Mononuclear cell (primary cell): Measurements from ENCODE around the gene GLB1L2. TPM values are rescaled to one million over a fixed set of nuclear protein-coding genes. Genes with fewer than 3 reads are reported as not detected.
"Not testable (repeated sequence)": the region's sequence is repeated elsewhere in the genome, so short reads cannot be mapped to it uniquely, and the experiment has no call there.

Experiments
- H3K27me3 ChIP-seq: 2 replicates; pipeline ENCODE4 v1.6.0; 2011; ENCODE audit warnings: low read length, control low read depth; ENCODE audit not compliant: insufficient read depth
- H3K4me1 ChIP-seq: 2 replicates; pipeline ENCODE4 v1.5.1; 2011; ENCODE audit warnings: mild to moderate bottlenecking, low read length, control low read depth; ENCODE audit not compliant: insufficient read depth
- H3K4me3 ChIP-seq: 2 replicates; pipeline ENCODE4 v1.5.1; 2011; ENCODE audit warnings: mild to moderate bottlenecking, low read length, moderate library complexity
- H3K9me3 ChIP-seq: 2 replicates; pipeline ENCODE4 v1.5.1; 2011; ENCODE audit warnings: low read depth, mild to moderate bottlenecking, control low read depth, low read length
- total RNA-seq: library from RNA; depleted of rRNA; stranded (reverse); fragments of >200 nt; gene quantifications from one replicate; pipeline ENCODE4 v1.2.3, GENCODE V29; 2012

Gene GLB1L2
- total RNA-seq, 1 donor = 0.42 TPM

DNA sequence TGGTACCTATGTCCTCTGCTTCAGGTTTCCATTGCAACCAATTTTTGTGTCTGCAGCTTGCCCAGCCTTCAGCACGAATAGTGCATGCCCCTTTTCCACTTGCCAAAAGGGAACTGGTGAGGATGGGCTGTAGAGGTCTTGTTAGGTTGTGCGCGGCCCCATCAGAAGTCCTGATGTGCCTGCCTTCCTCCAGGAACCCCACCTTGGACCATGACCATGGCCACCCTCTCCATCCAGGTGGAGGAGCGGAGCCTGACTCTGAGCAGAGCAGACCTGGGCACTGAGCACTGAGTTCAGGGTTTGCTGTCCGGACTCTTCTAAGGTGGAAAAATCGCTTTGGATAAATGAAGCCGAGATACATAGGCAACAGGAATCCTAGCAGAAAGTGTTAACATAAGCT is 6.9 kb downstream of the GLB1L2 start:
- Histone ChIP-seq H3K4me1 (no peaks in the 10 kb centered on the region), H3K9me3 (no peaks in the 10 kb centered on the region), H3K27me3 (no peaks in the 10 kb centered on the region), H3K4me3 (no peak overlapping the region)

- Histone ChIP-seq H3K4me3 (no peak overlapping the region), H3K9me3 (no peaks in the 10 kb centered on the region), H3K4me1 (no peaks in the 10 kb centered on the region), H3K27me3 (no peaks in the 10 kb centered on the region)
Observed at GRCh38 chr11:134339756-134340155, 8.0 kb downstream of the GLB1L2 start.

- H3K9me3 ChIP-seq = no peaks in the 10 kb centered on the region
- H3K4me1 ChIP-seq = no peaks in the 10 kb centered on the region
- no peak overlapping the region for H3K4me3 ChIP-seq
- H3K27me3 ChIP-seq = no peaks in the 10 kb centered on the region
Observed at GRCh38 chr11:134340354-134340964, 8.7 kb downstream of the GLB1L2 start.

GRCh38 chr11:134341805-134342571 is 10.2 kb downstream of the GLB1L2 start:
- Histone ChIP-seq H3K27me3 (no peaks in the 10 kb centered on the region), H3K9me3 (no peaks in the 10 kb centered on the region), H3K4me3 (no peak overlapping the region), H3K4me1 (no peaks in the 10 kb centered on the region)

- Histone ChIP-seq H3K4me3 (no peak overlapping the region), H3K27me3 (no peaks in the 10 kb centered on the region), H3K4me1 (no peaks in the 10 kb centered on the region), H3K9me3 (no peaks in the 10 kb centered on the region)
Observed at GRCh38 chr11:134342572-134343340, 11.0 kb downstream of the GLB1L2 start.

DNA sequence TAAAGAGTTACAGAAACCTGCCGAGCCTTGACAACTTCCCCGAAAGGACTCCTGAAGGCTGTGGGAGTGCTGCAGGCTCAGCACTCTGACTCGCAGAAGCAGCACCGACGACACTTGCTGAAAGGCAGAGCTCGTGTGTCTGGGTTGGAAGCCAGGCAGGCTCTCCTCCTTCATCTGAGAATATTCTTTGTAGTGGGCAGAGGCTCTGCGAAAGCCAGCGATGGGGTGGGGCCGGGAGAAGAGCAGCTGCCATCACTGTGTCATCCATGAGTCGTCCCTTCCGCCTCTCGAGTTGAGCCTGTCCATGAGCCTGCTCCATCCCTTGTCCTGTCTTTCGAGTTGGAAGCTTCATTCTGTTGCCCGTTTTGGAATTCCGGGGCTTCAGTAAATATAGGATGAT is 11.9 kb downstream of the GLB1L2 start:
- Histone ChIP-seq H3K9me3 (no peaks in the 10 kb centered on the region), H3K4me3 (no peak overlapping the region), H3K27me3 (no peaks in the 10 kb centered on the region), H3K4me1 (no peaks in the 10 kb centered on the region)

DNA sequence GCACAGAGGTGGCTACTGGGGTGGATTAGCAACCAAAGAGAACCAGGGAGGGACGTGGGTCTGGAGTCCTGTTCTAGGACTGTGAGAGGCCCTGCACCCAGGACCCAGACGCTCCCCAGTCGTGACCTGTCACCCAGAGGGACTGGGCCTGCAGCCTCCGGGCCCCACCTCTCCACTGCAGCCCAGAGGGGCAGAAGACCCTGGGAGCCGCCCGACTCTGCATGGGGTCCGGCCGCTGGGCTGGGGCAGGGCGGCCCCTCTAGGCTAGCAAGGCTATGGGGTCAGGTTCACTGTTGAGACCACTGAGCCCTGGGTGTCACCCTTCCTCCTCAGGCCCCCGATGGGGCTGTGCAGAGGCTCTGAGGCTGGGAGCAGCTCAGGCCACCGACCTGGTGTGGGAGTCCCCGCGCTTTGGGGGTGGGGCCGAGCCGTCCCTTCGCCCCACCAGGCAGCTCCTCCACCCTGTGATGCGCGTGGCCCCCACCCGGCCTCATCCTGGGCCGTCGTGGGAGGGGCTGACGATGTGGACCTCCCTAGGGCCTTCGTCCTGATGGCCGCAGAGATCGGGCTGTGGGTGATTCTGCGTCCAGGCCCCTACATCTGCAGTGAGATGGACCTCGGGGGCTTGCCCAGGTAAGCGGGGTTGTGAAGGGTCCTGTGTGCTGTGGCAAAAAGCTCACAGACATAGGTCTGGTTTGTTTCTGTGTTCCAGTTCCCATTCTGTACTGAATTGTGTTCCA is 12.9 kb downstream of the GLB1L2 start:
- H3K27me3 ChIP-seq, H3K4me3 ChIP-seq: not testable (repeated sequence)

GRCh38 chr11:134345237-134345550 is 13.4 kb downstream of the GLB1L2 start:
- Histone ChIP-seq H3K27me3 (no peaks in the 10 kb centered on the region), H3K9me3 (no peaks in the 10 kb centered on the region), H3K4me3 (no peak overlapping the region), H3K4me1 (peaks cover 6% of the 10 kb centered on the region)

More for the DNA sequence above, 12.9 kb downstream of the GLB1L2 start:
- H3K4me1 ChIP-seq, H3K9me3 ChIP-seq: not testable (repeated sequence)

- Histone ChIP-seq H3K4me1 (peaks cover 6% of the 10 kb centered on the region), H3K4me3 (no peak overlapping the region), H3K9me3 (no peaks in the 10 kb centered on the region), H3K27me3 (no peaks in the 10 kb centered on the region)
Observed at GRCh38 chr11:134346101-134346975, 14.6 kb downstream of the GLB1L2 start.

- H3K4me3 ChIP-seq = no peak overlapping the region
- H3K27me3 ChIP-seq = no peaks in the 10 kb centered on the region
- peaks cover 6% of the 10 kb centered on the region for H3K4me1 ChIP-seq
- H3K9me3 ChIP-seq = no peaks in the 10 kb centered on the region
Observed at GRCh38 chr11:134346976-134347350, 15.2 kb downstream of the GLB1L2 start.

DNA sequence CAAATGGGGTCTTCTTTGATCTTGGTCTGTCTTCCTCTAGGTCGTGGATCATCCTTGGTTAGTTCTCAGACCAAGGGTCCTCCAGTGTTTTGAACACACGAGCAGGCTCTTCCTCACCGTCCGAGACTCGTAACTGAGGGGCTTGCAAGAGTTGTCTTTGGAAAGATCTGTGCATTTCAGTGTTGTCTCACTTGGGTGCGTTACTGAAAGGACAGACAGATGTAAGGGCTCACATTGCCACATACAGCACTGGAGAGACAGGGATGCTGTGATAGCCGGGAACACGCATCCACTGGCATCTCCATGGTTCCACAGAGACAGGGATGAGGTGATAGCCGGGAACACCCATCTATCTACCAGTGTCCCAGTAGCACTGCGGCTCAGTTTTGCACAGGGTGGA is 15.7 kb downstream of the GLB1L2 start:
- peaks cover 6% of the 10 kb centered on the region for H3K4me1 ChIP-seq
- H3K27me3 ChIP-seq = no peaks in the 10 kb centered on the region
- H3K4me3 ChIP-seq = no peak overlapping the region
- H3K9me3 ChIP-seq = no peaks in the 10 kb centered on the region

GRCh38 chr11:134349109-134349801 is 17.5 kb downstream of the GLB1L2 start:
- no peaks in the 10 kb centered on the region for H3K27me3 ChIP-seq
- no peaks in the 10 kb centered on the region for H3K9me3 ChIP-seq
- H3K4me1 ChIP-seq = peaks cover 6% of the 10 kb centered on the region
- H3K4me3 ChIP-seq = no peak overlapping the region

DNA sequence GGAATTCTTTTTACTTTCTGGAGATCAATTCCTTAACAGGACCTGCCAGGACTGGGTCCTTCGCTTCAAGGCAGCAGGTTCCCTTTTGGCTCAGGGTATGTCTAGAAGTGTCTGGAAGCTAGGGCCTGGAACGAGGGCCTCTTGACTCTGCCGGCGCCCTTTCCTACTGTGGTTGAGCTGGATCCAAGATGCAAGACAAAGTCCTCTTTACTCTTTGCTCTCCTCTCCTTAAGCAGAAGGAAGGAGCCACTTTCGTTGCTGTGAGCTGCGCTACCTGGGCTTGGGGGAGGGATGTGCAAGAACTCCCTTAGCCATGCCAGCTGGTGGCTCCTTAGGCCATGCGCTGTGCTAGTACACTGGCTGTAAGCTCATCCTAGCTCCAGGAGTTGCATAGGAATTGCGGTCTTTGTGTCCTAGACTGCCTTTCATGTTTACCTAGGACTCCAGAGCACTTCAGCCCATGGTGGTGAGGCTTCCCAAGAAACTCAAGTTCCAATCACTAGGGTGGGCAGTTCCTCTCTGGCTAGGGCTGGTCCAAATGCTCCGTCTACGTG is 18.1 kb downstream of the GLB1L2 start:
- no peaks in the 10 kb centered on the region for H3K27me3 ChIP-seq
- H3K4me1 ChIP-seq = peaks cover 6% of the 10 kb centered on the region
- H3K9me3 ChIP-seq = no peaks in the 10 kb centered on the region
- no peak overlapping the region for H3K4me3 ChIP-seq

GRCh38 chr11:134350381-134350780 is 18.6 kb downstream of the GLB1L2 start:
- Histone ChIP-seq H3K4me1 (peaks cover 6% of the 10 kb centered on the region), H3K27me3 (no peaks in the 10 kb centered on the region), H3K9me3 (no peaks in the 10 kb centered on the region), H3K4me3 (no peak overlapping the region)
